Hematopoietic multipotent progenitor cell treated with erythropoietin and hydrocortisone succinate and interleukin-3 and kit ligand, for 6 days (in vitro differentiated cells): ENCODE data around the gene KRTCAP2.
"Not testable (repeated sequence)": the region's sequence is repeated elsewhere in the genome, so short reads cannot be mapped to it uniquely, and the experiment has no call there.

Experiments used
- DNase-seq: peaks from one replicate; pipeline ENCODE4 v3.0.0-alpha.2; 2015

Gene KRTCAP2

GRCh38 chr1:155167166-155168104, 5.7 kb downstream of the KRTCAP2 start:
- DNase-seq: peak; percentile 97

- DNase-seq: peak; percentile 56
These were observed 6.5 kb downstream of the KRTCAP2 start for GRCh38 chr1:155166471-155167165.

GRCh38 chr1:155166051-155166470, 7.0 kb downstream of the KRTCAP2 start:
- no peak for DNase-seq

- not testable (repeated sequence) for DNase-seq
These were observed 8.5 kb downstream of the KRTCAP2 start for GRCh38 chr1:155164625-155165024.

- not testable (repeated sequence) for DNase-seq
These were observed 9.3 kb downstream of the KRTCAP2 start for GRCh38 chr1:155163785-155164184.

- DNase-seq: not testable (repeated sequence)
These were observed 10.5 kb downstream of the KRTCAP2 start for GRCh38 chr1:155162631-155163030.

GRCh38 chr1:155160128-155160527, 13.0 kb downstream of the KRTCAP2 start:
- no peak for DNase-seq

GRCh38 chr1:155158991-155159390, 14.1 kb downstream of the KRTCAP2 start:
- DNase-seq: no peak

GRCh38 chr1:155155996-155156643, 17.0 kb downstream of the KRTCAP2 start:
- not testable (repeated sequence) for DNase-seq

- DNase-seq: no peak
These were observed 27.6 kb downstream of the KRTCAP2 start for GRCh38 chr1:155145491-155145890.

- no peak for DNase-seq
These were observed 31.4 kb downstream of the KRTCAP2 start for GRCh38 chr1:155141749-155142148.

- no peak for DNase-seq
These were observed 32.5 kb downstream of the KRTCAP2 start for GRCh38 chr1:155140630-155140953.

- peak; percentile 94 for DNase-seq
These were observed 33.0 kb downstream of the KRTCAP2 start, which contains the start of gene DPM3 for GRCh38 chr1:155139895-155140629. Gene DPM3 (minus strand): TSS chr1:155140531. CDS start chr1:155140240, 291 bp downstream.

GRCh38 chr1:155137154-155137949, 35.8 kb downstream of the KRTCAP2 start:
- DNase-seq: peak; percentile 68

- DNase-seq: peak; percentile 77
These were observed 36.4 kb downstream of the KRTCAP2 start for GRCh38 chr1:155136748-155137147.

GRCh38 chr1:155135415-155136028, 37.6 kb downstream of the KRTCAP2 start, which contains the start of gene SLC50A1:
Gene SLC50A1 (plus strand): TSS chr1:155135852. CDS start chr1:155135912, 60 bp downstream.
- peak; percentile 93 for DNase-seq

- peak; percentile 87 for DNase-seq
These were observed 38.2 kb downstream of the KRTCAP2 start for GRCh38 chr1:155134880-155135414.

- no peak for DNase-seq
These were observed 38.8 kb downstream of the KRTCAP2 start for GRCh38 chr1:155134322-155134721.

- DNase-seq: no peak
These were observed 39.3 kb downstream of the KRTCAP2 start for GRCh38 chr1:155133799-155134281.

GRCh38 chr1:155131856-155132255, 41.2 kb downstream of the KRTCAP2 start:
- no peak for DNase-seq

GRCh38 chr1:155131285-155131684, 41.8 kb downstream of the KRTCAP2 start:
- DNase-seq: no peak
